HG02885 (cell line): Measurements from ENCODE around the gene UGT1A10.
"Not testable (repeated sequence)": the region's sequence is repeated elsewhere in the genome, so short reads cannot be mapped to it uniquely, and the experiment has no call there.

ENCODE experiments used
- ATAC-seq: cut with Tn5 transposase; IDR thresholded peaks from one replicate; pipeline ENCODE4 v1.9.1; 2021; ENCODE audit warnings: mild to moderate bottlenecking; ENCODE audit not compliant: unreplicated experiment, poor library complexity

Gene UGT1A10

DNA sequence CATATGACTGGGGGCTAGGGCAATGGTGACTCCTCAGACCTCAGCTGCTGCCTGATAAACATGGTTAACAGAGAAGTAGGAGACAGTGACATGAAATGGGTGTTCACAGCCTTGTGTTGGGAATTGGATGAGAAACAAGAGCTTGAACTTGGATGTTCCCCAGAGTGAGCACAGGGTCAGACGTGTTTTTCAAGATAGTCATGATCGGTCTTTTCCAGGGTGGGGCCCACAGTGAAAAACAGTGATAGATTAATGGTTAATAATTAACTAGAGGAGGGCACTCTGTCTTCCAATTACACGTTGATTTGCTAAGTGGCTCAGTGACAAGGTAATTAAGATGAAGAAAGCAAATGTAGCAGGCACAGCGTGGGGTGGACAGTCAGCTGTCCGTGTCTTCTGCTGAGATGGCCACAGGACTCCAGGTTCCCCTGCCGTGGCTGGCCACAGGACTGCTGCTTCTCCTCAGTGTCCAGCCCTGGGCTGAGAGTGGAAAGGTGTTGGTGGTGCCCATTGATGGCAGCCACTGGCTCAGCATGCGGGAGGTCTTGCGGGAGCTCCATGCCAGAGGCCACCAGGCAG is 92.6 kb downstream of the UGT1A10 start, which contains the start of gene UGT1A3:
UGT1A3 (plus strand) TSS at position 320 of the 579 bp plus-strand sequence; CDS start at position 405, 85 bp downstream.
- no peak for ATAC-seq

DNA sequence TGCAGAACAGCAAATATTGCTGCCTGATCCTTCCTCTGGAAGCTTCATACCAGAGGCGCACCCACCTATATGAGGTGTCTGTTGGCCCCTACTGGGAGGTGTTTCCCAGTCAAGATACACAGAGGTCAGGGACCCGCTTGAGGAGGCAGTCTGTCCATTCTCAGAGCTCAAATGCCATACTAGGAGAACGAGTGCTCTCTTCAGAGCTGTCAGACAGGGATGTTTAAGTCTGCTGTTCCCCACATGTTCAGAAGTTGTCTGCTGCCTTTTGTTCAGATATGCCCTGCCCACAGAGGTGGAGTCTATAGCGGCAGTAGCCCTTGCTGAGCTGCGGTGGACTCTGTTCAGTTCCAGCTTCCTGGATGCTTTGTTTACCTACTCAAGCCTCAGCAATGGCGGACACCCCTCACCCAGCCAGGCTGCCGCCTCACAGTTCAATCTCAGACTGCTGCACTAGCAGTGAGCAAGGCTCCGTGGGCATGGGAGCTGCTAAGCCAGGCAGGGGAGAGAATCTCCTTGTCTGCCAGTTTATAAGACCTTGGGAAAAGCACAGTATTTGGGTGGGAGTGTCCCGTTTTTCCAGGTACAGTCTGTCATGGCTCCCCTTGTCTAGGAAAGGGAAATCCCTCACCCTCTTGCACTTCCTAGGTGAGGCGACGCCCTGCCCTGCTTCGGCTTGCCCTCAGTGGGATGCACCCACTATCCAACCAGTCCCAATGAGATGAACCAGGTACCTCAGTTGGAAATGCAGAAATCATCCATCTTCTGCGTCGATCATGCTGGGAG is 100.8 kb downstream of the UGT1A10 start:
- ATAC-seq = not testable (repeated sequence)

DNA sequence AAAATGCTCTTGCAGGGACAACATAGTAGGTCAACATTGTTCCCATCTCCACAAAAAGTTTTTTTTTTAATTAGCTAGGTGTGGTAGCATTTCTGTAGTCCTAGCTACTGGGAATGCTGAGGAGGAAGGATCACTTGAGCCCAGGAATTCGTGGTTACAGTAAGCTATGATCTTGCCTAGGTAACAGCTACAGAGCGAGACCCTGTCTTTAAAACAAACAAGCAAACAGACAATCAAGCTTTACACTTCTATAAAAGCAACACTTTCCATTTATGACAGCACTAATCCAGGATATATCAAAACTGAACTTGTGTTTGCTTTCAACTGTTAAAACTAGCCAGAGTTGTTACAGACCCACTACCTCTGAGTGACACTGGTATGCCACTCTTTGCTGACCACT is 104.6 kb downstream of the UGT1A10 start:
- ATAC-seq = no peak

DNA sequence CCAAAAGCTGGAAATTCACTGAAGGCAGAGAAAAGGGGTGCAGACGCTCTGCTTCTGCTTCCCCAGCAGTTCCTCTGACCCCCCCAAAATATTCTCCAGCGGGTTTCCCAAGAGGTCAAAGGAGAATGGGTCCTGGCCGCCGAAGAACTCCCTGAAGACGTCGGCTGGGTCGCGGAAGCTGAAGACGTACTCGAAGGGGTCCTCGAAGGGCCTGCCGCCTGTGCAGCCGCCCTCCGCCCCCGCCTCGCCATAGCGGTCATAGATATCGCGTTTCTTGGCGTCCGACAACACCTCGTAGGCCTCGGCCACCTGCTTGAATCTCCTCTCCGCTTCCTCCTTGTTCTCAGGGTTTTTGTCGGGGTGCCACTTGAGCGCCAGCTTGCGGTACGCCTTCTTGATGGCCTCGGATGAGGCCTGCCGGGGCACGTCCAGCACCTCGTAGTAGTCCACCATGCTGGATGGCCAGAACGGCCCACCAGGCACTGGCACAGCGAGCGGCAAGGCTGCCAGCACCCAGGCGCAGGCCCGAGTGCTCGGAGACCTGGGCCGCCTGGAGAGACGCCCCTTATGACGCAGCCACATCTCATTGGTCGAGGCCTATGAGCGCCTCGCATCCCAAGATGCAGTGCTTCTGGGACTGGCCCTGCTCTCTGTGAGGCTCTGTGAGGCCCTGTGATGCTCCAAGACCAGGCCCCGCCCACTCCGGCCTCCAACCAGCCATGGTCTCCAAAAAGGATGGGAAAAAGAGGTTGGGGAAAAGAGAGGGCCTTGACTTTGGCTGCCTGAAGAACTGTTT is 107.4 kb downstream of the UGT1A10 start:
- ATAC-seq = no peak

DNA sequence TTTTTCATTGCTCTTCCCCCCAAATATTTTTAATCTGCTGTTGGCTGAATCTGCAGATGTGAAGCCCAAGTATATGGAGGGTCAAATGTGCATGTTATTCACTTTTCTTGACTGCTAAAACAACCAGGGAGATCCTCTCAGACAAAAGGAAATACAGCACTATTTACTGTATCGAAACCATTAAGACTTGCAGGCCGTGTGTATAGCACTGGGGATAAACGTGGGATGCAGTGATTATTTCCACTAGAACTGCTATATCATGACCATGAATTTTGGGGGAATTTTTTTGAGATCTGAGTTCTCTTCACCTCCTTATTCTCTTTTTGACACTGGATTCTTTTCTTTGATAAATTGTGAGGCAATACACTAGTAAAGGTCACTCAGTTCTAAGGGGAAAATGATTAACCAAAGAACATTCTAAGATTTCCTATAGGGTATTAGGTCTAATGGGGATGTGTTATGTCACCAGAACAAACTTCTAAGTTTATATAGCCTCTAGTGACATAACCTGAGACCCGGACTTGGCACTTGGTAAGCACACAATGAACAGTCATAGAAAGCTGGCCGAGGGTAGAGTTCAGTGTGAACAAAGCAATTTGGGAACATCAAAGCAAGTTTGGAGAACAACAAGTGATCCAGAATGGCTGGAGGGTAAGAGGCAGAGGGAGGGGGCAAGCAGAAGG is 109.0 kb downstream of the UGT1A10 start:
- ATAC-seq = no peak

- not testable (repeated sequence) for ATAC-seq
These were observed 109.6 kb downstream of the UGT1A10 start for GRCh38 chr2:233745838-233746237.

GRCh38 chr2:233746475-233747282 is 110.4 kb downstream of the UGT1A10 start:
- ATAC-seq = no peak

- ATAC-seq = no peak
These were observed 111.0 kb downstream of the UGT1A10 start for GRCh38 chr2:233747283-233747544.

GRCh38 chr2:233750689-233751088 is 114.4 kb downstream of the UGT1A10 start:
- not testable (repeated sequence) for ATAC-seq

DNA sequence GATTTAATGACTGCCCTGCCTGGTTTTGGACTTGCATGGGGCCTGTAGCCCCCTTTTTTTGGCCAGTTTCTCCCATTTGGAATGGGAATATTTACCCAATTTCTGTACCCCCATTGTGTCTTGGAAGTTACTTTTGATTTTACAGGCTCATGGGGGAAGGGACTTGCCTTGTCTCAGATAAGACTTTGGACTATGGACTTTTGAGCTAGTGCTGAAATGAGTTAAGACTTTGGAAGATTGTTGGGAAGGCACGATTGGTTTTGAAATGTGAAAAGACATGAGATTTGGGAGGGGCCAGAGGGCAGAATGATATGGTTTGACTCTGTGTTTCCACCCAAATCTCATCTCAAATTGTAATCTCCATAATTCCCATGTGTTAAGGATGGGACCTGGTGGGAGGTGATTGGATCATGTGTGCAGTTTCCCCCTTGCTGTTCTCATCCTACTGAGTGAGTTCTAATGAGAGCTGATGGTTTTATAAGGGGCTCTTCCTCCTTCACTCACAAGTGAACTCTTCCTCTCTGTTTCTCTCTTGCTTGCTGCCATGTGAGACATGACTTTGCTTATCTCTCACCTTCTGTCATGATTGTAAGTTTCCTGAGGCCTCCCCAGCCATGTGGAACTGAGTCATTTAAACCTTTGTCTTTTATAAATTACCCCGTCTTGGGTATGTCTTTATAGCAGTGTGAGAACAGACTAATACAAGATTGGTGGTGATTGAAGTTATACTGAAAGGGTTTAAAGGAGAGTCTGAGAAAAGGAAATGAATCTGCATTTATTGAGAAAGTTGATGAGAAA is 115.2 kb downstream of the UGT1A10 start:
- ATAC-seq = not testable (repeated sequence)

- no peak for ATAC-seq
These were observed 118.8 kb downstream of the UGT1A10 start for GRCh38 chr2:233754872-233755611.

DNA sequence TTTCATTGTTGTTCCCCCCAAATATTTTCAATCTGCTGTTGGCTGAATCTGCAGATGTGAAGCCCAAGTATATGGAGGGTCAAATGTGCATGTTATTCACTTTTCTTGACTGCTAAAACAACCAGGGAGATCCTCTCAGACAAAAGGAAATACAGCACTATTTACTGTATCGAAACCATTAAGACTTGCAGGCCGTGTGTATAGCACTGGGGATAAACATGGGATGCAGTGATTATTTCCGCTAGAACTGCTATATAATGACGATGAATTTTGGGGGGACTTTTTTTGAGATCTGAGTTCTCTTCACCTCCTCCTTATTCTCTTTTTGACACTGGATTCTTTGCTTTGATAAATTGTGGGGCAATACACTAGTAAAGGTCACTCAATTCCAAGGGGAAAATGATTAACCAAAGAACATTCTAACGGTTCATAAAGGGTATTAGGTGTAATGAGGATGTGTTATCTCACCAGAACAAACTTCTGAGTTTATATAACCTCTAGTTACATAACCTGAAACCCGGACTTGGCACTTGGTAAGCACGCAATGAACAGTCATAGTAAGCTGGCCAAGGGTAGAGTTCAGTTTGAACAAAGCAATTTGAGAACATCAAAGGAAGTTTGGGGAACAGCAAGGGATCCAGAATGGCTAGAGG is 120.3 kb downstream of the UGT1A10 start:
- no peak for ATAC-seq

DNA sequence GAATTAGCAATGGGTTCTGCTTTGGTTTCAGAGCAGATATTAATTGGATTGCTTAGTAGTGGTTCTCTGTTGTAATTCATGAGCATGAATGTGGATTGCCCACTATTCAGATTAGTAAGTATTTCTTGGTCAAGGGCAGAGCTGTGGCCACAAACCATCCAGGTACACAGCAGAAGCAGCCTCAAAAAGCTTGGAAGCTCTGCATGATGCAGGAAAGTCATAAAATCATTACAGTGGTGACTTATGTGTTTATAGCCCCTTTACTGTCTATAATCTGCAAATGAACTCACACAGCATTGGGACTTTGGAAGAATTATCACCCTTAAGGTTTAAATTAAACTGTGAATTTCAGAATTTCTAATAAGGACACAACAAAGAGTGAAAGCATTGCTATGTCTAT is 121.9 kb downstream of the UGT1A10 start:
- ATAC-seq = no peak

DNA sequence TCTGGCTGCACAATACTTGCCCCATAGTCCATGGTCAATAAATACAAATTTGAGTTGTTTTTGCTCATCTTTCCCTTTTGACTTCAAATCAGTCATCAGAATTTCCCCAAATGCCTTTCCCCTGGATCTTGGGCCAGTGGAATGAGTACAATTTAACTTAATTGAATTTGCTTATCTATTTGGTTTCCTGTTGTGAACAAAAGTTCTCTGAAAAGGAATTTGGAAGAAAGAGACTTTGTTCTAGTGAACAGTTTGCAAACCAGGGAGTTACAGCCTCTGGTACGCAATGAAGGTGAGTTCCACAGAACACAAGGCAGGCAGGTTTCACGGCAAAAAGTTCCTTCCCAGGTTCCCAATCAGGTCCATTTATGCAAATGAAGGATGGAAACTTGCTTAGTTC is 122.6 kb downstream of the UGT1A10 start:
- no peak for ATAC-seq

GRCh38 chr2:233760043-233760442 is 123.8 kb downstream of the UGT1A10 start, which contains the start of gene UGT1A1:
Gene UGT1A1, plus strand, starts transcription at chr2:233760270. Its CDS starts 18 bp downstream, at chr2:233760288.
- no peak for ATAC-seq

- ATAC-seq = no peak
These were observed 125.0 kb downstream of the UGT1A10 start for GRCh38 chr2:233761040-233761769.

- no peak for ATAC-seq
These were observed 128.0 kb downstream of the UGT1A10 start for GRCh38 chr2:233764264-233764663.
